Small intestine (tissue), 7 donors: ENCODE measurements around the gene OR52W1. TPM values are rescaled to one million over a fixed set of nuclear protein-coding genes. Genes with fewer than 3 reads are reported as not detected.

ENCODE experiments used
- DNase-seq, 2 donors: peaks; one replicate each; pipeline versions ENCODE4 v3.0.0 to v3.0.0-alpha.2; 2013
- FAIRE-seq: peaks from 2 replicates; lab custom pipeline; 2012; peaks lifted over from hg19 to GRCh38; lab: Jason Lieb, UNC
- H3K27ac ChIP-seq, 3 donors: one replicate each; pipeline ENCODE4 v1.5.1; 2013; ENCODE audit warnings: low read length in 2 of 3, mild to moderate bottlenecking in 2 of 3, control low read depth in 1 of 3, inconsistent platforms in 1 of 3, low read depth in 1 of 3, moderate library complexity in 1 of 3
- H3K27me3 ChIP-seq, 3 donors: one replicate each; pipeline ENCODE4 v1.6.1; 2013; ENCODE audit warnings: low read length in 3 of 3, inconsistent platforms in 1 of 3; ENCODE audit not compliant: control insufficient read depth in 3 of 3, insufficient read depth in 3 of 3
- H3K36me3 ChIP-seq, 3 donors: one replicate each; pipeline ENCODE4 v1.6.1; 2013; ENCODE audit warnings: low read length in 3 of 3, inconsistent platforms in 1 of 3, low read depth in 1 of 3, mild to moderate bottlenecking in 1 of 3, moderate library complexity in 1 of 3; ENCODE audit not compliant: control insufficient read depth in 3 of 3, insufficient read depth in 2 of 3
- H3K4me1 ChIP-seq, 3 donors: one replicate each; pipeline ENCODE4 v1.6.1; 2013; ENCODE audit warnings: low read length in 2 of 3, inconsistent platforms in 1 of 3, low read depth in 1 of 3, mild to moderate bottlenecking in 1 of 3, moderate library complexity in 1 of 3; ENCODE audit not compliant: control insufficient read depth in 3 of 3, insufficient read depth in 2 of 3
- H3K4me3 ChIP-seq, 3 donors: one replicate each; pipeline ENCODE4 v1.5.1; 2013; ENCODE audit warnings: low read length in 3 of 3, control low read depth in 1 of 3, inconsistent platforms in 1 of 3, low read depth in 1 of 3, mild to moderate bottlenecking in 1 of 3, moderate library complexity in 1 of 3
- H3K9me3 ChIP-seq, 2 donors: one replicate each; pipeline ENCODE4 v1.6.1; 2013; ENCODE audit warnings: low read depth in 1 of 2, low read length in 1 of 2; ENCODE audit not compliant: control insufficient read depth in 2 of 2, insufficient read depth in 1 of 2
- WGBS, 3 donors: extraction: QIAGEN DNeasy Blood & Tissue Kit; methylation state at CpG; one replicate each; pipeline ENCODE4 v1.1.7; 2013; 5-methylcytosine and 5-hydroxymethylcytosine counted together
- polyA plus RNA-seq, 4 donors: library from polyadenylated mRNA; stranded (reverse) in 3 of 4; unstranded in 1 of 4; fragments of 200-250 nt in 3 of 4; fragments of 120-200 nt in 1 of 4; gene quantifications; one replicate each; pipeline versions ENCODE4 v1.2.1 to v1.2.3, GENCODE V29; 2013
- donor health status: healthy with polysubstance abuse.
- donor health status: control.
- donor health status: control.
- donor health status: Bipolar disorder and iron deficiency.
- donor health status: healthy.

The OR52W1 gene
- polyA plus RNA-seq, 4 donors, result 0.12 TPM; not detected in 3

GRCh38 chr11:6196396-6196795, 2.6 kb upstream of the OR52W1 start:
- Histone ChIP-seq H3K27ac (no peak overlapping the region), H3K9me3 (no peaks in the 10 kb centered on the region), H3K36me3 (peaks cover 0 to 8% (median 0%) of the 10 kb centered on the region in 3 donors), H3K27me3 (peaks cover 0 to 3% (median 0%) of the 10 kb centered on the region in 3 donors), H3K4me3 (no peak overlapping the region), H3K4me1 (no peaks in the 10 kb centered on the region)
- FAIRE-seq (no peak), DNase-seq (no peak)
- 47 to 54% (median 50%) methylated on average over 4 of the region's 4 CpGs for WGBS, 3 donors

GRCh38 chr11:6197466-6198200, 1.4 kb upstream of the OR52W1 start:
- Histone ChIP-seq H3K36me3 (peaks cover 0 to 8% (median 0%) of the 10 kb centered on the region in 3 donors), H3K9me3 (no peaks in the 10 kb centered on the region), H3K27ac (no peak overlapping the region), H3K4me3 (no peak overlapping the region), H3K27me3 (peaks cover 0 to 3% (median 0%) of the 10 kb centered on the region in 3 donors), H3K4me1 (no peaks in the 10 kb centered on the region)
- WGBS, 3 donors, result 84 to 88% (median 87%) methylated on average over 4 of the region's 4 CpGs
- FAIRE-seq (no peak), DNase-seq (no peak)

GRCh38 chr11:6200975-6201374, 2.0 kb downstream of the OR52W1 start:
- no peak for DNase-seq
- Histone ChIP-seq H3K27ac (no peak overlapping the region), H3K4me1 (no peaks in the 10 kb centered on the region), H3K27me3 (no peaks in the 10 kb centered on the region), H3K9me3 (no peaks in the 10 kb centered on the region), H3K4me3 (no peak overlapping the region), H3K36me3 (peaks cover 0 to 16% (median 4%) of the 10 kb centered on the region in 3 donors)
- FAIRE-seq, result no peak
- WGBS, 3 donors, result 78 to 87% (median 85%) methylated on average over 4 of the region's 4 CpGs

DNA sequence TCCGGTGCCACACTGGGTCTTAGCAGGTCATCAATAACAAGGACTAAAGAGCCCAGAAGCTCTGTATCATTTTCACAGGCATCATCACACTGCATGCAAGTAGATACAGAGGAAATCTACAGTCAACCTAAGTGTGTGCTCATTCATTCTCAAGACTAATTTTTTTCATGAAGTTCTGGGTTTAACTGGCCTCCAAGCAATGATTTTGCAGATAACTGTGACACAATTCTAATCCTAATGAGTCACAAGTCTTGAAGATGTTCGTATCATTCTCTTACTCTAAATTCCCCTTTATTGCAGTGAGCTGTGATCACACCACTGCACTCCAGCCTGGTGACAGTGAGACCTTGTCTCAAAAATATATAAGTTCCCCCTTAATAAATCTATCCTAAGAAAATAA, 2.5 kb downstream of the OR52W1 start:
- 75 to 82% (median 76%) methylated on average over 2 of the region's 2 CpGs for WGBS, 3 donors

GRCh38 chr11:6202041-6202440, 3.0 kb downstream of the OR52W1 start:
- peaks cover 4 to 16% (median 6%) of the 10 kb centered on the region in 3 donors for H3K36me3 ChIP-seq
- WGBS, 3 donors, result 86 to 93% (median 92%) methylated on average over 1 of the region's 1 CpG
- no peaks in the 10 kb centered on the region for H3K4me1 ChIP-seq
- FAIRE-seq, result no peak
- H3K27ac ChIP-seq, result no peak overlapping the region
- H3K27me3 ChIP-seq, result no peaks in the 10 kb centered on the region
- no peaks in the 10 kb centered on the region for H3K9me3 ChIP-seq
- no peak for DNase-seq
- H3K4me3 ChIP-seq, result no peak overlapping the region

More for the DNA sequence above, 2.5 kb downstream of the OR52W1 start:
- DNase-seq (no peak), FAIRE-seq (no peak)
- peaks cover 1 to 16% (median 5%) of the 10 kb centered on the region in 3 donors for H3K36me3 ChIP-seq
- H3K4me3 ChIP-seq, result no peak overlapping the region
- H3K4me1 ChIP-seq, result no peaks in the 10 kb centered on the region
- no peak overlapping the region for H3K27ac ChIP-seq
- no peaks in the 10 kb centered on the region for H3K27me3 ChIP-seq
- no peaks in the 10 kb centered on the region for H3K9me3 ChIP-seq

DNA sequence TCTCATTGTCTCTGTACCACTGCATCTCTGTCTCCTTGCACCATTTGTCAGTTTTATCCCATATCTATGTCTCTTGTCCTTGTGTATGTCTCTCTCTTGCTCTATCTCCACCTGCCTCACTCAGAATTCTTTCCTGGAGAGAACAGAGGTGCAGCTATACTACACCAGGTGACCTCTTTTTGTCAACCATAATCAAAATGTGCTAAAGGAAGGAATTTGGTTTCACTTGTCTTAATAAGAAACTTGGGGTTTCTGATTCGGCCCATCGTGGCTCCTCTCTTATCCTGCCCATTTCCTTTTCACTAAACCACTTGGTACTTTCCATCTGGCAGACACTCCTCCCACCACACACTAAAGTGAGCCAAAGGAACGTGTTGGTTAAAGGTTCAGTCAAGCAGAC, 4.3 kb downstream of the OR52W1 start:
- H3K36me3 ChIP-seq, result peaks cover 4 to 17% (median 6%) of the 10 kb centered on the region in 3 donors
- WGBS, 3 donors, result 58 to 70% (median 59%) methylated on average over 3 of the region's 3 CpGs
- H3K9me3 ChIP-seq, result no peaks in the 10 kb centered on the region
- no peak for FAIRE-seq
- H3K4me3 ChIP-seq, result no peak overlapping the region
- no peak overlapping the region for H3K27ac ChIP-seq
- no peaks in the 10 kb centered on the region for H3K4me1 ChIP-seq
- DNase-seq, result no peak
- H3K27me3 ChIP-seq, result no peaks in the 10 kb centered on the region

DNA sequence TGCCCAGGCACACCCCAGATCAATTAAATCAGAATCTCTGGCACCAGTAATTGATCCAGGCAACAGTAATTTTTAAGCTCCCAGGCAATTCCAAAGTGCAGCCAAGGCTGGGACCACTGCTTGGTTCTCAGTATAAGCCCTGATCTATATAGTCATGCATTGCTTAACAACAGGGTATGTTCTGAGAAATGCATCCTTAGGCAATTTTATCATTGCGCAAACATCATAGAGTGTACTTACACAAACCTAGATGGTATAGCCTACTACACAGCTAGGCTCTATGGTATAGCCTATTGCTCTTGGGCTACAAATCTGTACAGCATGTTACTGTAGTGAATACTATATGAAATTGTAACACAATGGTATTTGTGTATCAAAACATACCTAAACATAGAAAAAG, 5.7 kb downstream of the OR52W1 start:
- FAIRE-seq (no peak), DNase-seq (no peak)
- Histone ChIP-seq H3K27me3 (no peaks in the 10 kb centered on the region), H3K36me3 (peaks cover 6 to 22% (median 8%) of the 10 kb centered on the region in 3 donors), H3K9me3 (no peaks in the 10 kb centered on the region), H3K4me3 (no peak overlapping the region), H3K4me1 (no peaks in the 10 kb centered on the region), H3K27ac (no peak overlapping the region)
- 96 to 100% (median 100%) methylated on average over 1 of the region's 1 CpG for WGBS, 3 donors

DNA sequence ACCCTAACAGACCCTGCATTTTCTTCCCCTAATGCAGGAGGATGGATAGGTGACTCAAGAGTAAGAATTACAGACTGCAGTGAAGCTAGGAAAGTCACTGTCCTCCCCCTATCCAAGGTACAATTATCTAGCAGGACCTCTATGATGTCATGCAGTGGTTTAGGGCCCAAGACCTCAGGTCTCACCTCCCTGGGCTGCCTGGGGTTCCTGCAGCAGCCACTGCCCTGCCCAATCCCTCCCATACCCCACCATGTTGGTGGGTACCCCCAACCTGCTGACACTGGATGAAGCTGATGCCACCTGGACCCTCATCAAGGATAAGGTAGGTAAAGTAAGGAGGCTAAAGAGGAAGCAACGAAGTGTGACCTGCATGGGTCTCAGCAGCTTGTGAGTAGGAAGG, 6.3 kb downstream of the OR52W1 start, which contains the start of gene C11orf42:
TSS of gene C11orf42 (plus strand) at position 192 of the 400 bp plus-strand sequence. CDS start at position 251, 59 bp downstream.
- Histone ChIP-seq H3K36me3 (peaks cover 12 to 25% (median 13%) of the 10 kb centered on the region in 3 donors), H3K4me1 (no peaks in the 10 kb centered on the region), H3K27ac (no peak within 1 kb of the TSS), H3K27me3 (no peaks in the 10 kb centered on the region), H3K4me3 (no peak within 1 kb of the TSS), H3K9me3 (no peaks in the 10 kb centered on the region)
- 71 to 96% (median 95%) methylated on average over 1 of the region's 1 CpG for WGBS, 3 donors
- FAIRE-seq, result no peak
- DNase-seq, result no peak
